HG02571 (cell line): ENCODE results near the gene PSMC3.

Experiments used
- ATAC-seq: cut with Tn5 transposase; IDR thresholded peaks from one replicate; pipeline ENCODE4 v1.9.1; 2021; ENCODE audit warnings: mild to moderate bottlenecking, moderate library complexity; ENCODE audit not compliant: unreplicated experiment

Gene PSMC3

GRCh38 chr11:47443028-47443700 is 16.9 kb upstream of the PSMC3 start:
- no peak for ATAC-seq

GRCh38 chr11:47442514-47442913 is 16.3 kb upstream of the PSMC3 start:
- ATAC-seq: no peak

- no peak for ATAC-seq
Observed at GRCh38 chr11:47441421-47441820, 15.2 kb upstream of the PSMC3 start.

GRCh38 chr11:47440054-47440476 is 13.8 kb upstream of the PSMC3 start:
- ATAC-seq: no peak

GRCh38 chr11:47438721-47439120 is 12.5 kb upstream of the PSMC3 start:
- no peak for ATAC-seq

GRCh38 chr11:47437746-47438418 is 11.6 kb upstream of the PSMC3 start:
- no peak for ATAC-seq

GRCh38 chr11:47437218-47437745 is 11.0 kb upstream of the PSMC3 start:
- no peak for ATAC-seq

- no peak for ATAC-seq
Observed at GRCh38 chr11:47436726-47437125, 10.5 kb upstream of the PSMC3 start.

- no peak for ATAC-seq
Observed at GRCh38 chr11:47435687-47436086, 9.4 kb upstream of the PSMC3 start.

- ATAC-seq: no peak
Observed at GRCh38 chr11:47434011-47434786, 8.0 kb upstream of the PSMC3 start.

GRCh38 chr11:47433157-47433556 is 6.9 kb upstream of the PSMC3 start:
- ATAC-seq: no peak

- ATAC-seq: no peak
Observed at GRCh38 chr11:47431356-47432083, 5.3 kb upstream of the PSMC3 start.

GRCh38 chr11:47430524-47430923 is 4.3 kb upstream of the PSMC3 start:
- no peak for ATAC-seq

GRCh38 chr11:47425611-47426010 is 628 bp downstream of the PSMC3 start:
- ATAC-seq: no peak

- ATAC-seq: no peak
Observed at GRCh38 chr11:47418454-47419259, 7.6 kb downstream of the PSMC3 start.

- no peak for ATAC-seq
Observed at GRCh38 chr11:47417712-47418111, 8.5 kb downstream of the PSMC3 start.

GRCh38 chr11:47415949-47416472 is 10.2 kb downstream of the PSMC3 start:
- ATAC-seq: no peak

- no peak for ATAC-seq
Observed at GRCh38 chr11:47415091-47415854, 11.0 kb downstream of the PSMC3 start.

- no peak for ATAC-seq
Observed at GRCh38 chr11:47414685-47415070, 11.6 kb downstream of the PSMC3 start.
